Heart left ventricle (tissue), 16 donors: ENCODE results near the gene FEM1C. TPM values are rescaled to one million over a fixed set of nuclear protein-coding genes. Genes with fewer than 3 reads are reported as not detected.
A peak's percentile ranks its signal among the peaks of the same experiment; 100 is the strongest.

Source experiments
- ATAC-seq, 4 donors: fragments of 200-7000 bp; cut with Tn5 transposase; one replicate each; pipeline ENCODE4 v1.9.1; 2020 to 2022; ENCODE audit warnings: moderate library complexity in 4 of 4, mild to moderate bottlenecking in 3 of 4, moderate number of reproducible peaks in 1 of 4
- DNase-seq, 5 donors: peaks; one replicate each; pipeline ENCODE4 v3.0.0-alpha.2; 2020
- H3K27ac ChIP-seq, 12 donors: fragments of 200-600 bp; sonication (generic) in 4 of 12; one replicate each; pipeline versions ENCODE4 v1.5.0 to v1.8.0; 2016 to 2022; ENCODE audit warnings: mild to moderate bottlenecking in 2 of 12
- H3K27me3 ChIP-seq, 9 donors: fragments of 200-600 bp; sonication (generic) in 2 of 9; one replicate each; pipeline versions ENCODE4 v1.5.1 to v1.8.0; 2016 to 2022; ENCODE audit warnings: mild to moderate bottlenecking in 3 of 9
- H3K36me3 ChIP-seq, 9 donors: fragments of 200-600 bp; sonication (generic) in 2 of 9; one replicate each; pipeline versions ENCODE4 v1.5.0 to v1.8.0; 2018 to 2022; ENCODE audit warnings: mild to moderate bottlenecking in 2 of 9
- H3K4me1 ChIP-seq, 12 donors: fragments of 200-600 bp; sonication (generic) in 4 of 12; one replicate each; pipeline versions ENCODE4 v1.5.0 to v1.8.0; 2016 to 2022; ENCODE audit warnings: mild to moderate bottlenecking in 3 of 12
- H3K4me3 ChIP-seq, 12 donors: fragments of 200-600 bp; sonication (generic) in 4 of 12; one replicate each; pipeline versions ENCODE4 v1.5.0 to v1.8.0; 2017 to 2022; ENCODE audit warnings: mild to moderate bottlenecking in 9 of 12, moderate library complexity in 4 of 12
- H3K9me3 ChIP-seq, 12 donors: fragments of 200-600 bp; sonication (generic) in 4 of 12; one replicate each; pipeline versions ENCODE4 v1.5.0 to v1.8.0; 2016 to 2022; ENCODE audit warnings: mild to moderate bottlenecking in 1 of 12
- POLR2A ChIP-seq, 2 donors: fragments of 450-650 bp; IDR thresholded peaks; one replicate each; pipeline ENCODE4 v1.6.1; 2017; ENCODE audit warnings: antibody characterized with exemption in 2 of 2, mild to moderate bottlenecking in 2 of 2, moderate library complexity in 2 of 2
- WGBS, 4 donors: extraction: QIAGEN DNeasy Blood & Tissue Kit in 2 of 4; methylation state at CpG; one replicate each; pipeline versions ENCODE4 v1.1.5 to v1.1.7; 2013 to 2018; 5-methylcytosine and 5-hydroxymethylcytosine counted together
- intact Hi-C, 10 donors: fragments of 100-400 bp; cut with DNase I; formaldehyde crosslinking; loops; one replicate each; pipeline versions ENCODE4 v1.11.1 to v1.14.2; 2022
- polyA plus RNA-seq, 2 donors: library from polyadenylated mRNA; stranded (reverse); fragments of 200-250 nt; gene quantifications; one replicate each; pipeline ENCODE4 v1.2.3, GENCODE V29; 2013
- total RNA-seq, 9 donors: library from RNA; depleted of rRNA in 2 of 9; stranded (reverse); fragments of >200 nt in 2 of 9; fragmentation: NEBNext Ultra II Directional in 3 of 9; extraction: Animal tissue kit (Norgen Biotek cat#: 25700) in 3 of 9; gene quantifications; one replicate each; pipeline versions ENCODE4 v1.1.0 to v1.2.4, GENCODE V29; 2016 to 2023
- TF ChIP-seq, protein P1 (sequence below), 12 donors: fragments of 200-600 bp; sonication (generic) in 4 of 12; IDR thresholded peaks; one replicate each; pipeline versions ENCODE4 v1.5.0 to v1.8.0; 2018 to 2022; ENCODE audit warnings: antibody characterized with exemption in 12 of 12, mild to moderate bottlenecking in 5 of 12
- donor health status: ischemic (EF 13 %, LVEDD 7.1; RV severe dilation, severe dysfunction).
- donor health status: healthy with polysubstance abuse.
- donor health status: DM: no; HTN: yes; CAD: no.
- donor health status: DM: no; HTN: no; CAD: no.
- donor health status: ischemic (EF 25% LVEDD 6.9; RV normal size, moderate dysfunction).
- donor health status: ischemic (EF 25% LVEDD 5.7; RV mildly dilated, moderate dysfunction).
- donor health status: healthy.
- donor health status: DM: yes; HTN: yes; CAD: no.
- donor health status: ischemic (EF 35%, LVEDD 5.7; RV mildly dilated, moderate dysfunction).
- donor health status: nonischemic (EF 11% LVEDD 7.7; RV severe dilation, severe dysfunction).
- donor health status: DM: yes; HTN: yes; CAD: no.
- donor health status: PGD.
- donor health status: ischemic (EF 29% LVEDD 5.4; RV normal size, mild dysfunction).
- donor health status: nonischemic (EF 23%, LVEDD 6.1; RV moderate dilation, normal function).

FEM1C gene
- total and polyA plus RNA-seq, 11 donors = 14.9 to 92.7 (median 43.4) TPM

DNA sequence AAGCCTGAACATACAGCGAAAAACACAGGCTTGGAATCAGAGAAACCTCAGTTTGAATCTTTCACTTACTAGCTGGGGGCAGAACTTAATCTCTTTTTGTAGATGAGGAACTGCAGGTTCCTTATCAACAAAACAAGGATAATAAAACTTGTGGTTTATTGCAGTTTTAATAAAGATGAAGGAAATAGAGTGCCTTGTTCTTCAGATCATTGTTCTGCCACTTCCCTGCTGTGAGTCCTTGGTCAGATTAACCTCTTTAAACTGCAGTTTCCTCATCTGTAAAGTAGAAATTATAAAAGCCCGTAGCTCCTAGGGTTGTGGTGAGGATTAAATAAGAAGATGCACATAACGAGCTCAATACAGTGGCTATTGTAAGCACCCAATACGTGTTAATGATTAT, 57.4 kb downstream of the FEM1C start:
- Histone ChIP-seq H3K4me3 (no peak overlapping the region), H3K4me1 (peaks cover 0 to 8% (median 0%) of the 10 kb centered on the region in 12 donors), H3K36me3 (no peaks in the 10 kb centered on the region), H3K27me3 (no peaks in the 10 kb centered on the region), H3K27ac (no peak overlapping the region), H3K9me3 (no peaks in the 10 kb centered on the region)
- WGBS, 4 donors = 73 to 82% (median 74%) methylated on average over 4 of the region's 4 CpGs
- TF ChIP-seq, protein P1, sequence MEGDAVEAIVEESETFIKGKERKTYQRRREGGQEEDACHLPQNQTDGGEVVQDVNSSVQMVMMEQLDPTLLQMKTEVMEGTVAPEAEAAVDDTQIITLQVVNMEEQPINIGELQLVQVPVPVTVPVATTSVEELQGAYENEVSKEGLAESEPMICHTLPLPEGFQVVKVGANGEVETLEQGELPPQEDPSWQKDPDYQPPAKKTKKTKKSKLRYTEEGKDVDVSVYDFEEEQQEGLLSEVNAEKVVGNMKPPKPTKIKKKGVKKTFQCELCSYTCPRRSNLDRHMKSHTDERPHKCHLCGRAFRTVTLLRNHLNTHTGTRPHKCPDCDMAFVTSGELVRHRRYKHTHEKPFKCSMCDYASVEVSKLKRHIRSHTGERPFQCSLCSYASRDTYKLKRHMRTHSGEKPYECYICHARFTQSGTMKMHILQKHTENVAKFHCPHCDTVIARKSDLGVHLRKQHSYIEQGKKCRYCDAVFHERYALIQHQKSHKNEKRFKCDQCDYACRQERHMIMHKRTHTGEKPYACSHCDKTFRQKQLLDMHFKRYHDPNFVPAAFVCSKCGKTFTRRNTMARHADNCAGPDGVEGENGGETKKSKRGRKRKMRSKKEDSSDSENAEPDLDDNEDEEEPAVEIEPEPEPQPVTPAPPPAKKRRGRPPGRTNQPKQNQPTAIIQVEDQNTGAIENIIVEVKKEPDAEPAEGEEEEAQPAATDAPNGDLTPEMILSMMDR (IDR thresholded peaks at IDR 0.05) = no peak
- no peak for TF ChIP-seq POLR2A (IDR thresholded peaks at IDR 0.05)
- ATAC-seq (no peak), DNase-seq (no peak)
- intact Hi-C loops = no loop called here

DNA sequence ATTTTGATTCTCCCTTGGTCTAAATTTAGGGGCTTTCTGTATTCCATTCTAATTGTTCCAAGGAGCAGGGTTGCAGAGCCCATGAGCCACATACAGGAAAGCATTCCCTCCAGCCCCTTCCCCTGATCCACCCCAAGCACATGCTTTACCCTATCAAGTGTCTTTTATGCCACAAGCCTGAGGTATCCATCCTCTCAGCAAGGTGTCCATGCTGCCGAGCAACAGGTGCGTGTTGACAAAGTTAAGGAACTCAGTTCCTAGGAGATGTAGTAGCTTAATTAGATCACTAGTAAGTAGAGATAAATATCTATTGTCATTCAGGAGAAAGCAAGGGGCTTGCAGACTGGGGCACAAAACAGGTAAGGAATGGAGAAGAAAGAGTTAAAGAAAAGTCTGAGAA, 57.8 kb downstream of the FEM1C start:
- H3K27me3 ChIP-seq = no peaks in the 10 kb centered on the region
- no peaks in the 10 kb centered on the region for H3K36me3 ChIP-seq
- H3K27ac ChIP-seq = no peak overlapping the region
- TF ChIP-seq, protein P1 (IDR thresholded peaks at IDR 0.05) = no peak
- TF ChIP-seq POLR2A (IDR thresholded peaks at IDR 0.05) = no peak
- WGBS, 4 donors = 92 to 100% (median 94%) methylated on average over 2 of the region's 2 CpGs
- no peaks in the 10 kb centered on the region for H3K9me3 ChIP-seq
- ATAC-seq (no peak), DNase-seq (no peak)
- H3K4me3 ChIP-seq = no peak overlapping the region
- intact Hi-C loops = no loop called here
- H3K4me1 ChIP-seq = peaks cover 0 to 8% (median 0%) of the 10 kb centered on the region in 12 donors

DNA sequence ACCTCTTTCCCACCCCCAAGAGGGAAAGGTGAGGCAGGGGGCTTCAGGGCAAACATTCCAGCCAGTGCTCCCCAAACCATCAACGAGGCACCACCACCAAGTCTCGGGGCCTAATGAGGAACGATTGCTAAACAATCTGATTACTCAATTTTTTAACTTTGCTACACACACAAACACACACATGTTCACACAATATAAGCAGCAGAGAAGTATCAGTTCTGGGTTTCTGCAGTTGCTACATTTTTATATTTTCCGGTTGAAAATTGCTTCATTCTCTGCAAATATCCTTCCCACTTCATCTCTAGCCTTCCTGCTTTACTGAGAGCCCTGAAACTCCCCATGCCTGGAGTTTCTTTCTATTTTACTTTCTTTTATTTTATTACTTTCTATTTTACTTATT, 60.2 kb downstream of the FEM1C start:
- WGBS, 4 donors = 79 to 91% (median 86%) methylated on average over 4 of the region's 4 CpGs
- Histone ChIP-seq H3K4me3 (no peak overlapping the region), H3K9me3 (no peaks in the 10 kb centered on the region), H3K4me1 (peaks cover 0 to 8% (median 0%) of the 10 kb centered on the region in 12 donors), H3K36me3 (no peaks in the 10 kb centered on the region), H3K27me3 (no peaks in the 10 kb centered on the region), H3K27ac (peak overlapping the region in 1 of 12 donors; percentile 50)
- intact Hi-C loops = no loop called here
- TF ChIP-seq, protein P1 (IDR thresholded peaks at IDR 0.05) = no peak
- TF ChIP-seq POLR2A (IDR thresholded peaks at IDR 0.05) = no peak
- ATAC-seq = peak in 1 of 4 donors; percentile 50
- DNase-seq = no peak

DNA sequence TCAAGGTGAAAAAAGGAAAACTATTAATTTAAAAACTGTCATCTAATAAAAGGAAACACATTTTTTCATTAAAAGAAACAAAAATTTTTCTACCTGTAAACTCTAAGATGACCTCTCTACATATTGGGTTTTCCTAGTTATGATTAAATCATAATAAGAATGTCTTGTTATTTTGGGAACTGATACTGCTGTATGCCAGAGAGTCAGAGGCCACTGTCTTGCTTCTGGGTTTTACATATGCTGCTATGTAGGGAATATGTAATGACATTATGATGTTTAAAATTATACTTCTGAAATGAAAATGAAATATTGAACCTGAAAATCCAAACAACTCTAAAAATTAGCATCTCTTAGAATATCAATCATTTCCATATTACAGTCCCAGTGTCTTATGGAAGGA, 63.7 kb downstream of the FEM1C start:
- DNase-seq (no peak), ATAC-seq (no peak)
- Histone ChIP-seq H3K36me3 (no peaks in the 10 kb centered on the region), H3K4me3 (no peak overlapping the region), H3K4me1 (peaks cover 0 to 8% (median 0%) of the 10 kb centered on the region in 12 donors), H3K27me3 (no peaks in the 10 kb centered on the region), H3K27ac (no peak overlapping the region), H3K9me3 (no peaks in the 10 kb centered on the region)
- TF ChIP-seq, protein P1 (IDR thresholded peaks at IDR 0.05) = no peak
- TF ChIP-seq POLR2A (IDR thresholded peaks at IDR 0.05) = no peak
- intact Hi-C loops = no loop called here
